GM18907 (cell line): ENCODE data around the gene RPTN.

Experiments used
- ATAC-seq: cut with Tn5 transposase; IDR thresholded peaks from one replicate; pipeline ENCODE4 v1.9.1; 2021; ENCODE audit warnings: mild to moderate bottlenecking, moderate library complexity; ENCODE audit not compliant: unreplicated experiment

Gene RPTN, protein sequence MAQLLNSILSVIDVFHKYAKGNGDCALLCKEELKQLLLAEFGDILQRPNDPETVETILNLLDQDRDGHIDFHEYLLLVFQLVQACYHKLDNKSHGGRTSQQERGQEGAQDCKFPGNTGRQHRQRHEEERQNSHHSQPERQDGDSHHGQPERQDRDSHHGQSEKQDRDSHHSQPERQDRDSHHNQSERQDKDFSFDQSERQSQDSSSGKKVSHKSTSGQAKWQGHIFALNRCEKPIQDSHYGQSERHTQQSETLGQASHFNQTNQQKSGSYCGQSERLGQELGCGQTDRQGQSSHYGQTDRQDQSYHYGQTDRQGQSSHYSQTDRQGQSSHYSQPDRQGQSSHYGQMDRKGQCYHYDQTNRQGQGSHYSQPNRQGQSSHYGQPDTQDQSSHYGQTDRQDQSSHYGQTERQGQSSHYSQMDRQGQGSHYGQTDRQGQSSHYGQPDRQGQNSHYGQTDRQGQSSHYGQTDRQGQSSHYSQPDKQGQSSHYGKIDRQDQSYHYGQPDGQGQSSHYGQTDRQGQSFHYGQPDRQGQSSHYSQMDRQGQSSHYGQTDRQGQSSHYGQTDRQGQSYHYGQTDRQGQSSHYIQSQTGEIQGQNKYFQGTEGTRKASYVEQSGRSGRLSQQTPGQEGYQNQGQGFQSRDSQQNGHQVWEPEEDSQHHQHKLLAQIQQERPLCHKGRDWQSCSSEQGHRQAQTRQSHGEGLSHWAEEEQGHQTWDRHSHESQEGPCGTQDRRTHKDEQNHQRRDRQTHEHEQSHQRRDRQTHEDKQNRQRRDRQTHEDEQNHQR

GRCh38 chr1:152159144-152159543 is at the start of gene RPTN:
RPTN (minus strand) TSS chr1:152159228; CDS start chr1:152157889, 1,339 bp downstream.
- ATAC-seq: no peak

DNA sequence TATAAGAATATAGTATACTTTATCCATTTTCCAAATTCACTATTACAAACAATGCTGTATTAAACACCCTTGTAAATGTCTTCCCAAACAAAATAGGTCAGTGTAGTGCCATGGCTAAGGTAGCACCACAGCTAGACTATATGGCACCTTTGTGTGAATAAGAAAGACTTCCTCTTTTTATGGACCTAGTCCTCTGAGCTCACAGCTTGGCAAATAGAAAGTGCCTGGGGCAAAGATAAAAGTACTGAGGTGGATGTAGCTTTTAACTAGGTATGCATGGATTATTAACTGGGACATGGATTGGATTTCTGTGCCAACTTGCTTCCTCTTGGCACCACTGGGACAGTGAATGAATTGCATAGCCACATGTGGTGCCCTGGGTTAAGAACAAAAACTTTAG is 40.0 kb upstream of the RPTN start:
- ATAC-seq: no peak

DNA sequence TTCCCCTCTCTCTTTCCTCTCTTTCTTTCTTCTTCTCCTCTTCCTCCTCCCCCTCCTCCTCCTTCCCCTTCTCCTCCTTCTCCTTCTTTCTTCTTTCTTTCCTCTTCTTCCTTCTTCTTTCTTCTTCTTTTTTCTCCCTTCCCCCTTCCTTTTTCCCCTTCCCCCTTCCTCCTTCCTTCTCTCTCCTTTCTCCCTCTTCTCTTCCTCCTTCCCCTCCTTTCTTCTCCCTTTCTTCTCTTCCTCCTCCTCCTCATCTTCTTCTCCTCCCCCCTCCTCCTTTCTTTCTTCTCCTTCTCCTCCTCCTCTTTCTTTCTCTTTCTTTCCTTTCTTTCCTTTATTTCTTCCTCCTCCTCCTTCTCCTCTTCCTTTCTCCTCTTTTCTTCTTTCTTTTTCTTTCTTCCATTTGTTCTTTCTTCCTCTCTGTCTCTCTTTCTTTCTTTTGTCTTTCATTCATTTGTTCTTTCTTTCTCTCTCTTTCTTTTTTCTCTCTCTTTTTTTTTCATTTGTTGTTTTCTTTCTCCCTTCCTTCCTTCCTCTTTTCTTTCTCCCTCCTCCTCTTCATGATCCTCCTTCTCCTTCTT is 38.4 kb upstream of the RPTN start:
- ATAC-seq: no peak

DNA sequence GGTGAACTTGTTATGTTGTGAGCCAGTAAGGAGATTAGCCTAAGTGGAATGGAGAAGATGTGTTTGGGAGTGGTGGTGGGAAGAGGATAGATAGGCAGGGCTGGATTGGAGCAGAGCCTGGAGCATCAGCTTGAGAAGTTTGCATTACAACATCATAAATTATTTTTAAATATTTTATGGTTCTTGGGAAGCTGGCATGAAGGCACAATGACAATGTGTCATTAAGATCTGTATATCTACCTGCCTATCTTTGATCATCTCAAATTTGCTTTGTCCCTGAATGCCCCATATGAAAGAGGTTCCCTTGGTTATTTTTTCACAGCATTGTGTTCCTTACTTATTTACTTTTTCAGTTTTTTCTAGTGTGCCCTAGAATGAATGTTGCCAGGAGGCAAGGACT is 32.7 kb upstream of the RPTN start:
- ATAC-seq: no peak

DNA sequence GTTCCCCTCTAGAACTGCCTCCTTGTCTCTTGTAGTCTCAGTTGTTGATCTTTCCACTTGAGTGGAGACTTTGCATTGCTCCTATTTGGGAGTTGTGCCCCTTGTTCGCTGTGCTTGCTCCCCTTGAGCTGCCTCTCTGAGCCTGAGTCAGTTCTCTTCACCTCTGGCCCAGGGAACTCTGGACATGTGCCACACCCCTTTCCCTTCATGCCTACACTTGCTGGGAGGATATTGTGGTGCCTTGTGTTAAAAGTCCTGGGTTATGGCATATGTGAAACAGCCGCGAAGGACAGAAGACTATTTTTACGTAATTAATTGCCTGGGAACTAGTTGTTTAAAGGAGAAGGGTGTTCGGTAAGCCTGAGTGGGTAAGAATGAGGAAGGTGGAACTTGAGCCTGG is 32.2 kb upstream of the RPTN start:
- no peak for ATAC-seq

DNA sequence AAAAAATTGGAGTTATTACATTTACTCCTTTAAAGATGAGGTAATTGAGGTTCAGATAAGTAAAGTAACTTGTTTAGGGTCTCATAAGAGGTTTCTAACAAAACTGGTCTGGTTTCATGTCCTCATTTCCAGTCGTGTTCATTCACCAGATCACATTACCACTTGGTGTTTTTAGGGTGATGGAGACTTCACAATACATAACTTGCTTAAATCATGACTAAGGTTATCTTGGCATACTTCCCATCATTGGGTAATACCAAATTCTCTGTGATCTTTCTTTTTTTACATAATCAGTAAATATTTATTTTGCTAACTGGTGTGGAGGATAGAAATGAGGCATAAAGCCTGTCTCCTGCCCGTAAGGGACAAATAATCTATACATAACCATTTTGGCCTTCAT is 31.6 kb upstream of the RPTN start:
- no peak for ATAC-seq

- ATAC-seq: no peak
These were observed 30.8 kb upstream of the RPTN start for GRCh38 chr1:152189657-152190442.

- no peak for ATAC-seq
These were observed 29.9 kb upstream of the RPTN start for GRCh38 chr1:152188673-152189591.

DNA sequence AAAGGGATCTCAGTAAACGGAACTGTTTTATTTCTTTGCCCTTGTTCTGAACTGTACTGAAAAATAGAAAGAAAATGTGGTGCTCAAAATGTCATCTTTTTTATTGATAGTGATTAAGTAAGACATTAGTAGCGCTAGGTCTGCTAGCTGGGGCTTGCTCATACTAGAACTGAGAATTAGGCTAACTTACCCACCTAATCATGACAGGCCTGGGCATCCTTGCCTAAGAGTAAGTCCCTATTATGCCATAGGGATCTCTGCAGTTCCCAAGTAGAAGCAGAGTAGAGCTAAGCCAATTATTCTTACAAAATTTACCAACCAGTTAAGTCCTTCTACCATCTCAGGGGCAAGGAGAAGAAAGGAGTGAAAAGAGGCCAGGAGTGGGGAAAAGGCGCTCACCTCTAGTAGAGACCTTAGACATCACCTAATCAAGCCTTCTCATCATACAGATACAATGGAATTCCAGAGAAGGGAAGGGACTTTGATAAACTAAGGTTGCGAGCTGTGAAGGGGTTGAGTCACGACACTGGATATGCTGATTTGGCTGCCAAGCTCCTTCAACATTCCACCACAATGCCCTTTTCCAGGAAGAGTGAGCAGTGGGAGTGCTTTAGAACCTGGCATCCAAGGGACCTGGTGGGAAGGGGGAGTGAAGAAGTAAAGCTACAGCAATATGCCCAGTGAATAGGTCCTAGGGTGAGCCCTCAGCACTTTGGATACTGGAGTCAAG is 27.7 kb upstream of the RPTN start:
- ATAC-seq: no peak

- peak; percentile 54 for ATAC-seq
These were observed 26.7 kb upstream of the RPTN start for GRCh38 chr1:152185544-152186391.

DNA sequence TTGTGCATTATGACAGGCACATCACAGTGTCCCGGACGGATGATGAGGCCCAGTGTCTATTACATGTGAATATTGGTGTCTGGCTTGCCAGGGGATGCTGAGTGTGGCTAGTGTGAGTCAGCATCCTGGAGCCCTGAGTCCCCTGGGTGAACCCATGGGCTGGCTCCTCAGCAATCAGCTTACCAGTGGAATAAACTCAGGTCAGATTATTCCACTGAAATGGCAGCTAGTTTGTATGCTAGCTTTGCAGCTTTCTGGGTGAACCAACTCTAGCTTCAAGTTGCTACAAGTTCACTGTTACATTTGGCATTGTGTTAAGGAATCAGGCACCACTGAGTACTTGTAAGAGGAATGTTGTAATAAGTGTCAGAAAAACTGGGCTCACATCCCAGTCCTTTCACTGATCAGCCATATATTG is 23.9 kb upstream of the RPTN start:
- ATAC-seq: no peak

DNA sequence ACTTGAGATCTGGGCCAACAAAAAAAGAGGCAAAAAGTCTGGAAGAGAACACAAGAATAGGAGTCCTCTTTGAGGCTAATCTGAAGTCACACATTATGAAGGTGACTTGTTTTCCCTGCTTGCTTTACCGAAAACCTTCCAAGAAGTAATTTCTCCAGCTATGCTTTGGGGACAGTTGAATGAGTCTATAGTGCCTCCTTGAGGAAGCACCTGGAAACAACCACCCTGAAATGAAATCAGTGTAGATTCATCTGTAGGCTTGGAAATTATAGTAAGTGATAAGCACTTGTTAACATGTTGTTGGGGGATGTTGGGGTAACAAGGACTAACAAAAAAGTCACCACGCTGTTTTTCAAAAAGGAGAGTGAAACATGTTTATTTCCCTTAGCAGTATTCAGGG is 23.4 kb upstream of the RPTN start:
- ATAC-seq: no peak

GRCh38 chr1:152179566-152179965 is 20.5 kb upstream of the RPTN start:
- ATAC-seq: no peak

DNA sequence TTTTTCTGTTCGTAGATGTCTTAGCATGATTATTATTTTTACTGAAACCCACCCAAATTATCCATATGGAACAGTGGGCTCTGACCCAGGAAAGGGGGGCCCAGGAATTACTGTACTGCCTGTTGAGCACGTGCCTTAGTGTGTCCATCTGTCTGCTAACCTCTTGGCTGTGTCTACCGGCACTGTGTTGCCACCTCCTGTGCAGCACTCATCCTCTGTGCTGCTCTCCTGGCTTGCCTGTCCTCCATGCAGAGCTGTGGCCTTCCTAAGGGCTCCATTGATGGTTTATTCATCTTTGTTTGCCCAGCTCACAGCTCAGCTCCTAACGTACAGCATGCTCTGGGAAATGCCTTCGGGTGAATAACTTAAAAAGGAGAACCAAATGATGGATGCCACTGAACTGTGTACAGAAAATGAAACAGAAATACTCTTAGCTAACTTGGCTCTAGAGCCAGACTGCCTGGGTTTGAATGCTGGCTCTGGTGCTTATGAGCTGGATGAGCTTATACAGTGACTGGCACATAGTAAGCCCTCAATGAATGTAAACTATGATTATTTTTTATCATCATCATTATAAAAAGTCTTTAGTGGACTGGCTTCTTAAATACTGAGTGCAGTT is 11.4 kb upstream of the RPTN start:
- no peak for ATAC-seq

- ATAC-seq: no peak
These were observed 10.5 kb upstream of the RPTN start for GRCh38 chr1:152169366-152170025.

- ATAC-seq: no peak
These were observed 9.5 kb upstream of the RPTN start for GRCh38 chr1:152168535-152168868.

DNA sequence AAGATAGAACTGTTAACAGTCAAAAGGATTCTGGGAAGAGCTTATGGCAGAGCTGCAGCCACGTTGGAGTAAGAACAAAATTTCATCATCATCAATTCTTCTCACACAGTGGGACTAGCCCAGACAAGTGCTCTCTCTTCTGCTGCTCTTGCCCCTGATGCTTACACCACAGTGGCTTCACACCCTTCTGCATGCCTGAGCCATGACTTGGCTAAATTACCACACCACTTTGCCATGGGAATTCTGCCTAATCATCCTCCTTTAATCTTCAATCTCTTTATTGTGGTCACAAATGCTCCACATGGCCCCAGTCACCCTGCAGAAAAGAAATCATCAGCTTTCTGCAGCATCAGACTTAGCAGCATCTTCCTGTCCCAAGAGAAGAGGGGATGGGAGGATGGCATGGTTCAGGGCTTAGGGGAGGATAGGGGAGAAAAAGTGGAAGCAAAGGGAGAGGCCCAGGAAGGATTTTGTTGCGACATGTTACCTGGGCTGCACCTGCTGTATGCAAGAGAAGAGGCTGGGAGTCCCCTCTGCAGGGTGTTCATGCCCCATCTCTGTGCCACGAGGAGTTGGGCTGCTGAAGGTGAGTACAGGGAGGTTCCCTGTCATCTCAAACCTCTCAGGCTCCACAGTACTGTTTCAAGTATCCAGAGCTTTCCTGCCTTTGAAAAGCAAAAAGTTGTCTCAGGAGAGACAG is 9.0 kb upstream of the RPTN start:
- no peak for ATAC-seq
